SH-SY5Y (cell line): ENCODE results near the gene MICAL2.

Experiments used
- GATA2 ChIP-seq: IDR thresholded peaks from 2 replicates; pipeline ENCODE4 v1.6.1; 2011; ENCODE audit warnings: mild to moderate bottlenecking, low read depth, low read length
- GATA3 ChIP-seq: IDR thresholded peaks from 2 replicates; pipeline ENCODE4 v1.6.1; 2011; ENCODE audit warnings: low read depth, mild to moderate bottlenecking, low read length, moderate library complexity

DNA sequence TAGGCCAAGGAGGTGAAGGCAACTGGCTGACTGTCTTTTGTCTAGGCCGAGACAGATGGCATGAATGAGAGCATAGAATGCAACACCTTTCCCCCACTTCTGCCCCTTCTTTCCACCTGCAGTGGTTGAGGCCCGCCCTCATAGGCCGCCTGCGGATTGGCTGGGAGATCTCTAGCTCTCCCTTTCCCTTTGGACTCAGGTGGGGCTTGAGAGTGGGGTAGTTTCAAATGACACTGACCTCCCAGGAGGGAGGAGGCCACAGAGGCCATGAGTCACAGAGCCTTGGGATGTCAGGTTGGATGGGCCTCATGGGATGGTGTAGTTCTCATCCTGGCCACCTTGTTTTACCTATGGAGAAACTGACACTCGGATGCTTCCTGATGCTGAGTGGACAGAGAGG lies 9.1 kb downstream of the MICAL2 start:
- TF ChIP-seq GATA2 (no peak), GATA3 (no peak)
